ENCODE measurements around the gene SPHK1.
A peak's percentile ranks its signal among the peaks of the same experiment; 100 is the strongest.

SPHK1 gene

DNA sequence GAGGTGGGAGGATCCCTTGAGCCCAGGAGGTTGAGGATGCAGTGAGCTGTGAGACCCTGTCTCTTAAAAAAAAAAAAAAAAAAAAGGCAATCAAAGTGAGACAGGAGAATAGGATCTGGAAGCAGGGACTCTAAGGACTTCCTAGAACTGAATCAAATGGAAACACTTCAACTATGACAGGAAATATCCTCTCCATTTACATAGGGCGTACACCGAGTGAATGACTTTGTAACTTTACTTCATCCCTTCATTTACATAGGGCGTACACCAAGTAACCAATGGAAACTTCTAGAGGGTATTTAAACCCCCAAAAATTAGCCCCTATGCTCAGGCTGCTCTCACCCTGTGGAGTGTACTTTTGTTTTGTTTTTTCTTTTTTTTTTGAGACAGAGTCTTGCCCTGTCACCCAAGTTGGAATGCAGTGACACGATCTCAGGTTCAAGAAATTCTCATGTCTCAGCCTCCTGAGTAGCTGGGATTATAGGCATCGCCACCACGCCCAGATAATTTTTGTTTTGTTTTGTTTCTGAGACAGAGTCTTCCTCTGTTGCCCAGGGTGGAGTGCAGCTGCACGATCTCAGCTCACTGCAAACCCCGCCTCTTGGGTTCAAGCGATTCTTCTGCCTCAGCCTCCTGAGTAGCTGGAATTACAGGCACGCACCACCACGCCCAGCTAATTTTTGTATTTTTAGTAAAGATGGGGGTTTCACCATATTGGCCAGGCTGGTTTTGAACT, 21.1 kb upstream of the SPHK1 start:
- no peak for DNase-seq (ENCODE audit: low read depth)

DNA sequence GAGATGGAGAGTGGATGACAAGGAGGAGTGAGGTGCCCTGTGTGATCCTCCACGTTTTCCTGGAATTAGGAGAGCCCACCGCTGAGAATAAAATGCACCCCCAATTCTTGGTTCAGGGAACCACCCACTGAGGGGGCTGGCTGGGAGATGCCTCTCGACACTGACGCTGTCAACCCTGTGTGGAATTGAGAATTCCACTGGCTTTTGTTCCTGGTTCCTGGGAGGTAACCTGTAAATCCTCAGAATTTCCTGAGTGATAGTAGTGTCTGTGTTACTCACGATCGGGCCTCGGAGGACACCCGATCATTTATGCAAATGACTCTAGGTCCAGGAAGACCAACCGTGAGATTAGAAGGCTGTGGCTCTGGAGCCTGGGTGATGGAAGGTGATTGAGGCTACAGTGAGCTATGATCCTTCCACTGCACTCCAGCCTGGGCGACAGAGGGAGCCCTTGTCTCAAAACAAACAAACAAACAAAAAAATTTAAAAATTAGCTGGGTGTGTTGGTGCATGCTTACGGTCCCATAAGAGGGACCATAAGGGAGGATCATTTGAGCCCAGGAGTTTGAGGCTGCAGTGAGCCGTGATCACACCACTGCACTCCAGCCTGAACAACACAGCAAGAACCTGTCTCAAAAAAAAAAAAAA, 19.0 kb upstream of the SPHK1 start:
- no peak for DNase-seq (ENCODE audit: low read depth)

DNA sequence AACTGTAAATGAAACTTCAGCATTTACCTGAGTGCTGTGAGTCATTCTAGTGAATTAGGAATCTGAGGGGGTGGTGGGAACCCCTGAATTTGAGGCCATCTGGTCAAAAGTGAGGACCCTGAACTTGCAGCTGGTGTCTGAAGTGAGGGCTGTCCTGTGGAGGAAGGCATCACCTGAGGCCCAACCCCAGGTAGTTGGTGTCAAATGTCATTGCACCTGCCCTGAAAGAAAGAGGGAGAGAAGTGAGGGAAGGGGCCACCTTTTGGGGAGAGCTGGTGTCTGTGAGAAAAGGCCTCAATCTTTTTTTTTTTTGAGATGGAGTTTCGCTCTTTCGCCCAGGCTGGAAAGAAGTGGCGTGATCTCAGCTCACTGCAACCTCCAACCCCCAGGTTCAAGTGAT, 18.2 kb upstream of the SPHK1 start:
- no peak for DNase-seq (ENCODE audit: low read depth)

- DNase-seq (ENCODE audit: low read depth) = no peak
Measured at GRCh38 chr17:76367642-76368041, 16.8 kb upstream of the SPHK1 start.

- DNase-seq (ENCODE audit: low read depth) = no peak
Measured at GRCh38 chr17:76368545-76368944, 15.9 kb upstream of the SPHK1 start.

- DNase-seq (ENCODE audit: low read depth) = no peak
Measured at GRCh38 chr17:76369379-76369778, 15.0 kb upstream of the SPHK1 start.

- DNase-seq (ENCODE audit: low read depth) = no peak
Measured at GRCh38 chr17:76369804-76370203, 14.6 kb upstream of the SPHK1 start.

DNA sequence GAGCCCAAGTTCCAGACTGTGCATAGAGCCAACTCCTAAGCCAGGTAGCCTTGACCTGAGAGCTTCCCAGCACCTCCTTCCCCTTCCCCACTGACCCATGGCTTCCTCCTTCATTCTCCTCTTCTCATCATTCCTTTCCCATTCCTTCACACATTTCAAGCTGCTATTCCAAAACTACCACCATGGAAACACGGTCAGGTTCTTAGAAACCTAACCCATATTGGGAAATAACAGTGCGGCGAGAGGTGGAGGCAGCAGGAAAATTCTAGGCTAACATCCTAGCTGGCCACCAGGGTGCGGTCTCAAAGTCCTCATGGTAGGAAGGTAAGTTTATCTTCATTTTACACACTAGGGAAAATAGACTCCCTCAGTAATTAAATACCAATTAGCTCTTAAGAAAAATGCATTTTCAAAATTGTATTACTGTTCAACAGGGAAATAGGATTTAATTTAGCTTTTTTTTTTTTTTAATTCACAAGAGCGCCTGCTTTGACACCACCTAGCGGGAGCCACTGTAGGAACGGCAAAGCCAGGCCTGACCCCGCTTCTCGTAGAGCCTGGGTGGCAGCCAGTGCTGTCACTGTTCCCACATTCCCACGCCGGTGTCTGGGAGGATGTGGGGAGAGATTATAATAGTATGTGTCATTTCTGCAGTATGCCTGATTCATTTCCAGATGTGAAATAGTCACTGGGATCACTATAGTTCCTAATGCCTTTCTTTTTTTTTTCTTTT, 14.0 kb upstream of the SPHK1 start:
- DNase-seq (ENCODE audit: low read depth) = no peak

GRCh38 chr17:76371656-76372628, 12.5 kb upstream of the SPHK1 start:
- DNase-seq (ENCODE audit: low read depth) = no peak

- no peak for DNase-seq (ENCODE audit: low read depth)
Measured at GRCh38 chr17:76376318-76377133, 7.9 kb upstream of the SPHK1 start.

GRCh38 chr17:76378548-76379274, 5.7 kb upstream of the SPHK1 start:
- DNase-seq (ENCODE audit: low read depth) = no peak

DNA sequence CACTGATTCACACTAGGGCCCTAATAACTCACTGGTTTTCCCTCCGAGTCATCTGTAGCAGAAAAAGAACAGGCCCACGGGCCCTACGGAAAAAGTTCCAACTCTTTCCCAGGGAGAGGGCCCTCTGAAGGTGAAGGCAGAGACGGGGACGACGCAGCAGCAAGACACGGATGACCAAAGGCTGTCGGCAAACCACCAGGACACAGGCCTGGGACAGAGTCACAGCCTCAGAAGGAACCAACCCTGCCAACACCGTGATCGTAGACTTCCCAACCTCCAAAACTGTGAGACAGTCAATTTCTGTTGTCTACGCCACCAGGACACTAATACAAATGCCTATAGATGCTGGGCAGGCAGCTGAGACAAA, 5.2 kb upstream of the SPHK1 start:
- DNase-seq (ENCODE audit: low read depth) = no peak

DNA sequence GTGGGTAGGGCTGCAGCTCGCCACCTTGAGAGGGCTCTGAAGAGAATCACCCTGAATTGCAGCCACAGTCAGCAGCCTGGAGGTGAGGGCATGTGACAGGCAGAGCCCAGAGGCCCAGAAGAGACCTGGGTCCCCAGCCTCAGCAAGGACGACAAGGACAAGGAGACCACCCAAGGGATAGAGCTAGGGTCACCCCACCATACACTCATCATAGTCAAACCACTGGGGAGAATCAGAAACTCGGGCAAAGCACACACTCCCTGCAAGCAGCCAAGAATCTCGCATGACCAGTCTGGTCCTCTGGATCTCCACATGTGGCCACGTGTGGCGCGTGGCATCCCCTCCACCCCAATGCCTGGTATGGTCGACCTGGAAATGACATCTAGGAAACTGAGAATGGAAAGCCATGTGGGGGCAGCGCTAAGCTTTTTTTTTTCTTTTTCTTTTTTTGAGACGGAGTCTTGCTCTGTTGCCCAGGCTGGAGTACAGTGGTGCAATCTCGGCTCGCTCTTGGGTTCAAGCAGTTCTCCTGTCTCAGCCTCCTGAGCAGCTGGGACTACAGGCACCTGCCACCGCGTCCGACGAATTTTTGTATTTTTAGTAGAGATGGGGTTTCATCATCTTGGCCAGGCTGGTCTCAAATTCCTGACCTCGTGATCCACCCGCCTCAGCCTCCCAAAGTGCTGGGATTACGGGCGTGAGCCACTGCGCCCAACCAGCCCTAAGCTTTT, 4.6 kb upstream of the SPHK1 start:
- DNase-seq (ENCODE audit: low read depth) = no peak

- no peak for DNase-seq (ENCODE audit: low read depth)
Measured at GRCh38 chr17:76381633-76382350, 2.6 kb upstream of the SPHK1 start.

DNA sequence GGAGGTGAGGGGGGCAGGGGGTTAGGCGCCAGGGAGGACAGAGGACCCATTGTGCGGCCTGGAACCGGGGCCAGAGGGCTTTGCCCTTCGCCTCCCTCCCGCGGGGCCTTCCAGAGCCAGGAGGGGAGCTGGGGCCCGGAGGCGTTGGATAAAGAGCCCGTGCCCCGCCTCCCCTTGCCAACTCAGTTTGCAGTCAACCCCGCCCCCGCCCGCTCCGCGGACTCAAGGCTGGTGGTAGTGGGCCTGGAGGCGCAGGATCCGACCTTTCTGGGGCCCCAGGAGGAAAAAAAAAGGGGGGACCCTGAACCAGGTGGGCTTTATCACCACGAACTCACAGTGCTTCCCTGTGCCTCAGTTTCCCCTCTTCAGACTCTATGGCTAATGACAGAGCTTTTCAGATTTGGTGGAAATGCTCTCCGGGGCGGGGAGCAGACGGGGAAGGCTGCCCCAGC, 2.0 kb upstream of the SPHK1 start:
- no peak for DNase-seq (ENCODE audit: low read depth)

DNA sequence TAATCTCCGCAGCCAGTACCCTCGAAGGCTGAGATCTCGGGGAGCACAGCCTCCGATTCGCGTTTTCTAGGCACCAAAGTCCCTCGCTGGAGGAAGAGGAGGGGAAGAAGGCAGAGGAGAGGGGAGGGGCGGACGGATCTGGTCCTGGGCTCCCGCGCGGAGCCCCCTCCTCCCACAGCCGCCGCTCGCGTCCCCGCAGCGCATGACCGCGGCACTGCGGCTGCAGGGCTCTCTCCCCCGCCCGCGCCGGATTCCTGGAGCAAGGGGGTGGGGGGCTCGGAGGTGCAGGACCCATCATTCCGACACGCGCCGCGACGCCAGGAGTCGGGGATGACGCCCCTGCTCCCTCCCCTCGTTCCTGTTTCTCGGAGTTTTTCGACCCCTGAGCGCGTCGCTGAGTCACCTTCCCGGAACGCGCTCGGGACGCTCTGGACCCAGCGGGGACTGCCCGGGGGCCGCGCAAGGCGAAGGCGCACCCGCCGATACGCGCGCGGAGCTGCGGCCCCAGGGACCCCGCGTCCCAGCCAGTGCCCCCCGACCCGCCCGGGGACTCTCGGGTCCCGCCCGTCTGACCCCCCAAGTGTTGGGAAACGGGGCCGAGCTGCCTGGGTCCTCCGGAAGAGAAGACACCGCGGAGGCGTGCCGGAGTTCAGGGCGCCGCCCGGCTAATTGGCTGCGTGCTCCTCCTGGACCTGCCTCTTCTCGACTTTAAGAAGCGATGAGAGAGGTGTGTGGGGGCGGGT, 1.4 kb upstream of the SPHK1 start:
- DNase-seq (ENCODE audit: low read depth) = peak; percentile 11

GRCh38 chr17:76383546-76384221, 725 bp upstream of the SPHK1 start:
- peak; percentile 53 for DNase-seq (ENCODE audit: low read depth)
